GM12878 (cell line): ENCODE results near the gene RO60. TPM values are rescaled to one million over a fixed set of nuclear protein-coding genes. Genes with fewer than 3 reads are reported as not detected.

Experiments used
- ATAC-seq: fragments of 200-7000 bp; cut with Tn5 transposase; 3 replicates; pipeline ENCODE4 v1.9.1; 2020; ENCODE audit warnings: mild to moderate bottlenecking, moderate library complexity
- BruUV-seq: library from RNA; stranded (reverse); fragments of 400-500 nt; replicated peaks from 2 replicates; lab custom pipeline; 2021; lab: Mats Ljungman, UMichigan
- CTCF ChIA-PET: fragments of 300-600 bp; sonication (Branson Sonifier 250); formaldehyde crosslinking; extraction: SDS; loops from one replicate; lab custom pipeline; 2021; ENCODE audit warnings: inconsistent platforms; lab: Yijun Ruan, JAX
- POLR2A ChIA-PET: fragments of 350-600 bp; formaldehyde crosslinking; extraction: SDS; loops from one replicate; lab custom pipeline; 2021; ENCODE audit warnings: inconsistent platforms; lab: Charles Lee
- RAD21 ChIA-PET: fragments of 300-600 bp; sonication (Branson Sonifier 250); formaldehyde crosslinking; loops from one replicate; lab custom pipeline; 2023; ENCODE audit warnings: antibody characterized with exemption; ENCODE audit not compliant: unreplicated experiment; lab: Charles Lee
- SMC1A ChIA-PET: fragments of 300-600 bp; sonication (Branson Sonifier 250); formaldehyde crosslinking; loops from one replicate; lab custom pipeline; 2023; ENCODE audit not compliant: unreplicated experiment, uncharacterized antibody; lab: Charles Lee
- DNase-seq: peaks from one replicate; pipeline ENCODE4 v3.0.0-alpha.2; 2011; ENCODE audit warnings: low read depth, low spot score
- FAIRE-seq: peaks from 3 replicates; lab custom pipeline; 2011; peaks lifted over from hg19 to GRCh38; lab: Jason Lieb, UNC
- H2AFZ ChIP-seq: 2 replicates; pipeline ENCODE4 v1.6.0; 2011; ENCODE audit warnings: low read depth, low read length, control low read depth; ENCODE audit not compliant: control insufficient read depth
- H3K27ac ChIP-seq: 2 replicates; pipeline ENCODE4 v1.5.1; 2011; ENCODE audit warnings: control low read depth; ENCODE audit not compliant: control insufficient read depth, insufficient read depth
- H3K27me3 ChIP-seq, 2 experiments: replicated peaks in 1 of 2; 2 replicates each; pipeline versions ENCODE4 v1.6.0 to v1.6.1; 2011; ENCODE audit warnings: low read length in 1 of 2; ENCODE audit not compliant: control insufficient read depth in 2 of 2, insufficient read depth in 2 of 2
- H3K36me3 ChIP-seq, 2 experiments: 2 replicates each; pipeline ENCODE4 v1.5.1; 2011; ENCODE audit warnings: low read length in 1 of 2; ENCODE audit not compliant: control insufficient read depth in 2 of 2, insufficient read depth in 2 of 2
- H3K4me1 ChIP-seq: 2 replicates; pipeline ENCODE4 v1.6.1; 2011; ENCODE audit warnings: mild to moderate bottlenecking, low read length, moderate library complexity, mixed read lengths; ENCODE audit not compliant: control insufficient read depth, insufficient read depth
- H3K4me2 ChIP-seq: 2 replicates; pipeline ENCODE4 v1.6.0; 2011; ENCODE audit warnings: control low read depth; ENCODE audit not compliant: control insufficient read depth, insufficient read depth
- H3K4me3 ChIP-seq: fragments of 200-600 bp; sonication (generic); 2 replicates; pipeline ENCODE4 v1.5.1; 2016
- H3K79me2 ChIP-seq: 2 replicates; pipeline ENCODE4 v1.6.0; 2011; ENCODE audit warnings: low read length; ENCODE audit not compliant: control insufficient read depth, insufficient read depth
- H3K9ac ChIP-seq: 2 replicates; pipeline ENCODE4 v1.8.0; 2011; ENCODE audit warnings: low read length, control low read depth, mixed read lengths; ENCODE audit not compliant: control insufficient read depth, insufficient read depth
- H3K9me3 ChIP-seq: replicated peaks from 3 replicates; pipeline ENCODE4 v1.5.1; 2011; ENCODE audit warnings: mild to moderate bottlenecking, low read length; ENCODE audit not compliant: control insufficient read depth, insufficient read depth
- H4K20me1 ChIP-seq: 2 replicates; pipeline ENCODE4 v1.6.0; 2011; ENCODE audit not compliant: control insufficient read depth, insufficient read depth
- BRCA1 ChIP-seq: IDR thresholded peaks from 2 replicates; pipeline ENCODE4 v1.6.1; 2011; ENCODE audit warnings: low read depth, low read length, improper control_type of control experiment
- CBX5 ChIP-seq: sonication (generic); IDR thresholded peaks from 2 replicates; pipeline ENCODE4 v1.6.1; 2016; ENCODE audit warnings: low read depth, moderate library complexity, mild to moderate bottlenecking, inconsistent platforms
- CHD1 ChIP-seq: IDR thresholded peaks from 2 replicates; pipeline ENCODE4 v1.6.1; 2012; ENCODE audit warnings: low read depth, low read length, improper control_type of control experiment
- DPF2 ChIP-seq: fragments of 450-650 bp; IDR thresholded peaks from 2 replicates; pipeline ENCODE4 v1.6.1; 2017; ENCODE audit warnings: mild to moderate bottlenecking
- EP300 ChIP-seq, 2 experiments: fragments of 150-350 bp in 1 of 2; IDR thresholded peaks; 2 replicates each; pipeline ENCODE4 v1.6.1; 2011 to 2012; ENCODE audit warnings: low read depth in 2 of 2, low read length in 2 of 2, borderline replicate concordance in 1 of 2, improper control_type of control experiment in 1 of 2, inconsistent platforms in 1 of 2; ENCODE audit not compliant: control insufficient read depth in 1 of 2
- FOS ChIP-seq: IDR thresholded peaks from 3 replicates; pipeline ENCODE4 v1.6.1; 2011; ENCODE audit warnings: borderline replicate concordance; ENCODE audit not compliant: insufficient read length; ENCODE audit errors: extremely low read depth
- JUND ChIP-seq: IDR thresholded peaks from 2 replicates; pipeline ENCODE4 v1.6.1; 2012; ENCODE audit warnings: low read depth, mild to moderate bottlenecking, low read length, improper control_type of control experiment, moderate library complexity
- MYB ChIP-seq: fragments of 150-350 bp; IDR thresholded peaks from 2 replicates; pipeline ENCODE4 v1.6.1; 2014; ENCODE audit warnings: mild to moderate bottlenecking, low read depth, low read length, borderline replicate concordance
- NFIC ChIP-seq: IDR thresholded peaks from 2 replicates; pipeline ENCODE4 v1.6.1; 2012; ENCODE audit warnings: low read depth, mild to moderate bottlenecking, inconsistent platforms, low read length, moderate library complexity
- NFXL1 ChIP-seq: fragments of 450-650 bp; IDR thresholded peaks from 2 replicates; pipeline ENCODE4 v1.6.1; 2017; ENCODE audit warnings: antibody characterized with exemption, mild to moderate bottlenecking, borderline replicate concordance
- PBX3 ChIP-seq: IDR thresholded peaks from 2 replicates; pipeline ENCODE4 v1.6.1; 2011; ENCODE audit warnings: mild to moderate bottlenecking, low read depth, low read length, moderate library complexity; ENCODE audit not compliant: insufficient replicate concordance
- POLR2AphosphoS5 ChIP-seq: IDR thresholded peaks from 2 replicates; pipeline ENCODE4 v1.6.1; 2011; ENCODE audit warnings: mild to moderate bottlenecking, low read length, inconsistent platforms
- PRDM15 ChIP-seq: fragments of 450-650 bp; formaldehyde crosslinking; IDR thresholded peaks from 2 replicates; pipeline ENCODE4 v1.4.0; 2020; ENCODE audit warnings: mild to moderate bottlenecking, moderate library complexity
- RBBP5 ChIP-seq: fragments of 200-600 bp; sonication (generic); conservative IDR thresholded peaks from 2 replicates; pipeline ENCODE4 v1.6.1; 2016
- SP1 ChIP-seq: IDR thresholded peaks from one replicate; pipeline ENCODE4 v1.6.1; 2011; ENCODE audit warnings: low read depth, low read length
- ZNF592 ChIP-seq: fragments of 450-650 bp; IDR thresholded peaks from 2 replicates; pipeline ENCODE4 v1.6.1; 2017; ENCODE audit warnings: mild to moderate bottlenecking, moderate library complexity
- in situ Hi-C: fragments of 300-500 bp; cut with MboI; formaldehyde crosslinking; loops from 9 replicates; pipeline ENCODE4 v1.14.3; 2018; ENCODE audit warnings: mixed read lengths
- intact Hi-C: fragments of 100-400 bp; cut with micrococcal nuclease; formaldehyde crosslinking; loops from one replicate; pipeline ENCODE4 v1.14.2; 2022; ENCODE audit not compliant: unreplicated experiment
- polyA plus RNA-seq, 11 experiments: library from polyadenylated mRNA; depleted of rRNA in 4 of 11; unstranded in 6 of 11; stranded (reverse) in 5 of 11; fragments of >200 nt; fragmentation: Nextera tagmentation in 4 of 11; fragmentation: Illumina TruSeq in 1 of 11; extraction: Ambion mirVana in 4 of 11; extraction: Trizol in 1 of 11; gene quantifications; 1 replicate in 1 of 11; 2 replicates in 10 of 11; pipeline versions ENCODE4 v1.2.1 to v1.2.3, GENCODE V29; 2011 to 2016; ENCODE audit warnings: inconsistent platforms in 2 of 11, missing spikeins in 2 of 11, low read depth in 1 of 11
- total RNA-seq, 4 experiments: library from RNA; depleted of rRNA in 3 of 4; stranded (reverse); fragments of >200 nt in 3 of 4; fragmentation: Illumina TruSeq in 1 of 4; extraction: Trizol in 1 of 4; gene quantifications; 2 replicates each; pipeline versions ENCODE4 v1.2.1 to v1.2.3, GENCODE V29; 2013 to 2021

The RO60 gene
- total and polyA plus RNA-seq, 10 of the 15 experiments (the other 5 are each of a cell fraction or from before 2014, with no cell fraction given) = 21.1 to 143 (median 83.1) TPM

- ChIA-PET CTCF (interaction anchor here (0.7 to 2.8 kb wide), 5 partner anchors 8 to 592 kb away, joined by 3 to 15 read pairs (median 6); partner anchors contain the start of genes CDC73, RO60 and UCHL5), POLR2A (interaction anchor here (0.7 kb wide), 1 partner anchor 15 kb away, joined by 3 read pairs; no protein-coding TSS in a partner anchor), SMC1A (interaction anchor here (0.6 to 1.7 kb wide), 6 partner anchors 10 to 60 kb away, joined by 3 to 5 read pairs (median 3); no protein-coding TSS in a partner anchor), RAD21 (interaction anchor here (0.8 to 1.5 kb wide), 4 partner anchors 10 to 549 kb away, joined by 3 to 4 read pairs (median 4); no protein-coding TSS in a partner anchor)
- Histone ChIP-seq H3K27me3 (no peaks in the 10 kb centered on the region), H3K4me3 (peak overlapping the region; percentile 44; the same call in 1 of the 2 replicates), H4K20me1 (no peaks in the 10 kb centered on the region), H3K27ac (peak overlapping the region; percentile 78), H3K36me3 (peaks cover 0 to 10% of the 10 kb centered on the region in 2 experiments; a peak in 2 of 4 replicates), H3K9me3 (no peaks in the 10 kb centered on the region; the same call in 2 of the 3 replicates), H3K79me2 (peaks cover 91% of the 10 kb centered on the region), H3K4me1 (peaks cover 36% of the 10 kb centered on the region), H2AFZ (no peak overlapping the region), H3K4me2 (peak overlapping the region; percentile 76), H3K9ac (peak overlapping the region; percentile 34; the same call in 1 of the 2 replicates)
- FAIRE-seq = no peak
- no peak for DNase-seq
- intact Hi-C loops (loop anchor here (2.0 kb wide), 2 partner anchors 39 to 57 kb away; partner anchors contain the start of genes CDC73 and GLRX2), in situ Hi-C loops (no loop called here)
- no peak; the same call in 1 of the 3 replicates for ATAC-seq
- no TSS peak for BruUV-seq
- no peak for TF ChIP-seq SP1
- TF ChIP-seq NFIC = no peak
- TF ChIP-seq BRCA1 = no peak
- TF ChIP-seq JUND = no peak
- no peak for TF ChIP-seq EP300 (IDR thresholded peaks at IDR 0.05; ENCODE audit: borderline replicate concordance in 1 of 2, control insufficient read depth in 1 of 2, low read depth in 2 of 2, low read length in 2 of 2)
- no peak for TF ChIP-seq POLR2AphosphoS5
- no peak for TF ChIP-seq CHD1
- TF ChIP-seq CBX5 = no peak
- no peak for TF ChIP-seq NFXL1
- no peak for TF ChIP-seq DPF2
- no peak for TF ChIP-seq ZNF592
- no peak for TF ChIP-seq PBX3
- TF ChIP-seq PRDM15 = no peak
- no peak for TF ChIP-seq RBBP5
- TF ChIP-seq MYB = no peak
- TF ChIP-seq FOS = no peak
These were observed 6.5 kb downstream of the RO60 start for GRCh38 chr1:193065954-193066353.
